ENCODE results near the gene UBAP2L.
"Not testable (repeated sequence)": the region's sequence is repeated elsewhere in the genome, so short reads cannot be mapped to it uniquely, and the experiment has no call there.

The UBAP2L gene

GRCh38 chr1:154313066-154313356, 92.3 kb downstream of the UBAP2L start:
- no peak overlapping the region for H3K27ac ChIP-seq

GRCh38 chr1:154314226-154314625, 93.5 kb downstream of the UBAP2L start:
- not testable (repeated sequence) for H3K4me3 ChIP-seq; DNase-seq (ENCODE audit: low spot score); H3K27ac ChIP-seq

More at GRCh38 chr1:154313066-154313356, 92.3 kb downstream of the UBAP2L start:
- no peak for TF ChIP-seq CTCF (IDR thresholded peaks at IDR 0.05)
- H3K4me3 ChIP-seq = no peak overlapping the region
- DNase-seq (ENCODE audit: low spot score) = no peak

GRCh38 chr1:154316704-154317103, 95.9 kb downstream of the UBAP2L start:
- DNase-seq (ENCODE audit: low spot score) = no peak
- TF ChIP-seq CTCF (IDR thresholded peaks at IDR 0.05) = no peak
- H3K27ac ChIP-seq = no peak overlapping the region
- no peak overlapping the region for H3K4me3 ChIP-seq

- no peak overlapping the region for H3K27ac ChIP-seq
- no peak for TF ChIP-seq CTCF (IDR thresholded peaks at IDR 0.05)
- no peak for DNase-seq (ENCODE audit: low spot score)
- no peak overlapping the region for H3K4me3 ChIP-seq
Measured at GRCh38 chr1:154318386-154318785, 97.6 kb downstream of the UBAP2L start.

Data from coronary artery (tissue), 2 donors.